ENCODE measurements around the gene PDE4B.

GRCh38 chr1:66250075-66250474, 457.4 kb downstream of the PDE4B start:
- TF ChIP-seq, protein P1, sequence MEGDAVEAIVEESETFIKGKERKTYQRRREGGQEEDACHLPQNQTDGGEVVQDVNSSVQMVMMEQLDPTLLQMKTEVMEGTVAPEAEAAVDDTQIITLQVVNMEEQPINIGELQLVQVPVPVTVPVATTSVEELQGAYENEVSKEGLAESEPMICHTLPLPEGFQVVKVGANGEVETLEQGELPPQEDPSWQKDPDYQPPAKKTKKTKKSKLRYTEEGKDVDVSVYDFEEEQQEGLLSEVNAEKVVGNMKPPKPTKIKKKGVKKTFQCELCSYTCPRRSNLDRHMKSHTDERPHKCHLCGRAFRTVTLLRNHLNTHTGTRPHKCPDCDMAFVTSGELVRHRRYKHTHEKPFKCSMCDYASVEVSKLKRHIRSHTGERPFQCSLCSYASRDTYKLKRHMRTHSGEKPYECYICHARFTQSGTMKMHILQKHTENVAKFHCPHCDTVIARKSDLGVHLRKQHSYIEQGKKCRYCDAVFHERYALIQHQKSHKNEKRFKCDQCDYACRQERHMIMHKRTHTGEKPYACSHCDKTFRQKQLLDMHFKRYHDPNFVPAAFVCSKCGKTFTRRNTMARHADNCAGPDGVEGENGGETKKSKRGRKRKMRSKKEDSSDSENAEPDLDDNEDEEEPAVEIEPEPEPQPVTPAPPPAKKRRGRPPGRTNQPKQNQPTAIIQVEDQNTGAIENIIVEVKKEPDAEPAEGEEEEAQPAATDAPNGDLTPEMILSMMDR (IDR thresholded peaks at IDR 0.05 in 2 of 3, conservative IDR thresholded peaks at IDR 0.05 in 1 of 3; ENCODE audit: control insufficient read depth in 2 of 3, extremely low read depth in 1 of 3, insufficient read depth in 1 of 3, low read depth in 3 of 3, low read length in 3 of 3): no peak
- TF ChIP-seq NFYB (IDR thresholded peaks at IDR 0.05; ENCODE audit: insufficient read depth, low read depth, low read length) (no peak), POLR2AphosphoS5 (IDR thresholded peaks at IDR 0.05; ENCODE audit: low read length) (no peak), EGR1 (IDR thresholded peaks at IDR 0.05; ENCODE audit: borderline replicate concordance in 1 of 2, low read depth in 2 of 2, low read length in 2 of 2) (no peak), HDAC2 (IDR thresholded peaks at IDR 0.05) (no peak), ZNF274 (IDR thresholded peaks at IDR 0.05; ENCODE audit: insufficient read depth, insufficient read length) (no peak), RAD21 (IDR thresholded peaks at IDR 0.05; ENCODE audit: insufficient read depth, low read depth, low read length) (no peak), POLR2A (IDR thresholded peaks at IDR 0.05; ENCODE audit: low read depth, low read length) (no peak)

Data from GM12878 (cell line).